ENCODE data around the gene PAN3.

Gene PAN3

DNA sequence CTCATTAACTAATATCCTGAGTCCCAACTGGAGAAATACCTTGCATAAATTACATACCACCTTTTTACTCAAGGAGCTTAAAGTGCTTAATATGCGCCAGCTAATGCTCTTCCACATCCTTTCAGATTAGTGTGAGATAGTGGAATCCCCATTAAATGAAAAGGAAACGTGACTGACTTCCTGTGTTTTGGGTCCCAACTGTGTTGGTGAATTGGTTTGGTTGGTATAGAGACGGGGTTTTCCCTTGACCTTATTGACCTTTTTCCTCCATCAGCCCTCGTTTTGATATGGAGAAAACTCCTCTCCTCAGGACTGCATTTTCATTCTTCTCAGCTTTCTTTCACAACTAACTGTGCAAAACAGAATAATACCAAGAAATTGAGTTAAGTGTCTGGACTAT, 163.5 kb downstream of the PAN3 start:
- Histone ChIP-seq H3K9me3 (ENCODE audit: control insufficient read depth, insufficient read depth, low read depth, low read length) (no peaks in the 10 kb centered on the region), H3K36me3 (ENCODE audit: control insufficient read depth in 2 of 2, insufficient read depth in 1 of 2, low read length in 2 of 2) (peaks cover 0 to 7% of the 10 kb centered on the region in 2 experiments; a peak in 1 of 3 replicates), H3K4me3 (ENCODE audit: low read depth, low read length) (no peak overlapping the region), H3K27ac (ENCODE audit: extremely low read depth, low read depth, low read length) (no peak overlapping the region), H3K4me1 (ENCODE audit: control insufficient read depth, insufficient read depth, low read length) (no peaks in the 10 kb centered on the region)
- TF ChIP-seq ZNF302 (tag by site-specific recombination; IDR thresholded peaks at IDR 0.05; ENCODE audit: low read depth) (no peak), ZNF266 (tag by site-specific recombination; IDR thresholded peaks at IDR 0.05; ENCODE audit: low read depth) (no peak)
- POLR2A ChIA-PET = no interaction called here
- CTCF ChIA-PET = interaction anchor here (0.6 kb wide), 1 partner anchor 16 kb away, joined by 3 read pairs; no protein-coding TSS in a partner anchor

DNA sequence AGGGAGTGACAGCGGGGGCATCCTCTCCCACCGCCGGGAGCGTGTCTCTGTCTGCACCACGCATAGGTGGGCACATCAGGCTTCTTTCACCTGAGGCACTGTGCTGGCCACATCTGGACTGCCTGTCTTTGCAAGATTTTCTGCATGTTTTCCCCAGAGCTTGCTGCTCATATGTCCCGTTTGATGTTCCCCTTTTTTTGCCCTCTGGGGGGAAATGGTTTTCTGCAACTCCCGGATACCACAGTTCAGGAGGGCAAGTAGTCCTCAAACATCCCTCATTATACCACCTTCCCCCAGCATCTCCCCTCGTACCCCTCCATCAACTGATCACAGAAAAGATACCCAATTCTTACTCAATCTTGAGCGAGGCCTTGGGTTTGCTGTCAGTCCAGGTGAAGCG, 168.0 kb downstream of the PAN3 start:
- H3K4me3 ChIP-seq (ENCODE audit: low read depth, low read length) = no peak overlapping the region
- peaks cover 0 to 7% of the 10 kb centered on the region in 2 experiments; a peak in 1 of 3 replicates for H3K36me3 ChIP-seq (ENCODE audit: control insufficient read depth in 2 of 2, insufficient read depth in 1 of 2, low read length in 2 of 2)
- no peaks in the 10 kb centered on the region for H3K9me3 ChIP-seq (ENCODE audit: control insufficient read depth, insufficient read depth, low read depth, low read length)
- CTCF ChIA-PET = no interaction called here
- H3K27ac ChIP-seq (ENCODE audit: extremely low read depth, low read depth, low read length) = no peak overlapping the region
- POLR2A ChIA-PET = no interaction called here
- H3K4me1 ChIP-seq (ENCODE audit: control insufficient read depth, insufficient read depth, low read length) = no peaks in the 10 kb centered on the region
- no peak for TF ChIP-seq HOXD13 (CRISPR knock-in tag; IDR thresholded peaks at IDR 0.05; ENCODE audit: borderline replicate concordance)
- TF ChIP-seq ZNF221 (tag by site-specific recombination; IDR thresholded peaks at IDR 0.05; ENCODE audit: borderline replicate concordance) = no peak
- TF ChIP-seq ZNF707 (tag by site-specific recombination; IDR thresholded peaks at IDR 0.05) = no peak
- no peak for TF ChIP-seq HOXA7 (CRISPR knock-in tag; IDR thresholded peaks at IDR 0.05; ENCODE audit: borderline replicate concordance)
- TF ChIP-seq ZNF19 (tag by site-specific recombination; IDR thresholded peaks at IDR 0.05; ENCODE audit: low read depth) = no peak
- no peak for TF ChIP-seq ZNF664 (tag by site-specific recombination; IDR thresholded peaks at IDR 0.05)
- no peak for TF ChIP-seq ZNF292 (tag by site-specific recombination; IDR thresholded peaks at IDR 0.05; ENCODE audit: borderline replicate concordance, low read depth)
- TF ChIP-seq ZNF175 (tag by site-specific recombination; IDR thresholded peaks at IDR 0.05) = no peak
- TF ChIP-seq ZNF341 (tag by site-specific recombination; IDR thresholded peaks at IDR 0.05; ENCODE audit: low read depth) = no peak
- TF ChIP-seq ZNF24 (tag by site-specific recombination; IDR thresholded peaks at IDR 0.05) = no peak
- TF ChIP-seq ZNF157 (tag by site-specific recombination; IDR thresholded peaks at IDR 0.05) = no peak
- TF ChIP-seq ZNF792 (tag by site-specific recombination; IDR thresholded peaks at IDR 0.05) = no peak
- no peak for TF ChIP-seq ZNF37A (tag by site-specific recombination; IDR thresholded peaks at IDR 0.05)
- TF ChIP-seq, protein P1, sequence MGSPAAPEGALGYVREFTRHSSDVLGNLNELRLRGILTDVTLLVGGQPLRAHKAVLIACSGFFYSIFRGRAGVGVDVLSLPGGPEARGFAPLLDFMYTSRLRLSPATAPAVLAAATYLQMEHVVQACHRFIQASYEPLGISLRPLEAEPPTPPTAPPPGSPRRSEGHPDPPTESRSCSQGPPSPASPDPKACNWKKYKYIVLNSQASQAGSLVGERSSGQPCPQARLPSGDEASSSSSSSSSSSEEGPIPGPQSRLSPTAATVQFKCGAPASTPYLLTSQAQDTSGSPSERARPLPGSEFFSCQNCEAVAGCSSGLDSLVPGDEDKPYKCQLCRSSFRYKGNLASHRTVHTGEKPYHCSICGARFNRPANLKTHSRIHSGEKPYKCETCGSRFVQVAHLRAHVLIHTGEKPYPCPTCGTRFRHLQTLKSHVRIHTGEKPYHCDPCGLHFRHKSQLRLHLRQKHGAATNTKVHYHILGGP (tag by site-specific recombination; IDR thresholded peaks at IDR 0.05) = no peak
- TF ChIP-seq, protein P2, sequence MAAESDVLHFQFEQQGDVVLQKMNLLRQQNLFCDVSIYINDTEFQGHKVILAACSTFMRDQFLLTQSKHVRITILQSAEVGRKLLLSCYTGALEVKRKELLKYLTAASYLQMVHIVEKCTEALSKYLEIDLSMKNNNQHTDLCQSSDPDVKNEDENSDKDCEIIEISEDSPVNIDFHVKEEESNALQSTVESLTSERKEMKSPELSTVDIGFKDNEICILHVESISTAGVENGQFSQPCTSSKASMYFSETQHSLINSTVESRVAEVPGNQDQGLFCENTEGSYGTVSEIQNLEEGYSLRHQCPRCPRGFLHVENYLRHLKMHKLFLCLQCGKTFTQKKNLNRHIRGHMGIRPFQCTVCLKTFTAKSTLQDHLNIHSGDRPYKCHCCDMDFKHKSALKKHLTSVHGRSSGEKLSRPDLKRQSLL (tag by site-specific recombination; IDR thresholded peaks at IDR 0.05) = no peak
- TF ChIP-seq ZNF548 (tag by site-specific recombination; IDR thresholded peaks at IDR 0.05) = no peak
- no peak for TF ChIP-seq ZNF670 (tag by site-specific recombination; IDR thresholded peaks at IDR 0.05; ENCODE audit: low read depth)
- TF ChIP-seq ZNF266 (tag by site-specific recombination; IDR thresholded peaks at IDR 0.05; ENCODE audit: low read depth) = no peak
- no peak for TF ChIP-seq ZNF529 (tag by site-specific recombination; IDR thresholded peaks at IDR 0.05; ENCODE audit: insufficient replicate concordance)
- TF ChIP-seq WT1 (tag by site-specific recombination; IDR thresholded peaks at IDR 0.05) = no peak

DNA sequence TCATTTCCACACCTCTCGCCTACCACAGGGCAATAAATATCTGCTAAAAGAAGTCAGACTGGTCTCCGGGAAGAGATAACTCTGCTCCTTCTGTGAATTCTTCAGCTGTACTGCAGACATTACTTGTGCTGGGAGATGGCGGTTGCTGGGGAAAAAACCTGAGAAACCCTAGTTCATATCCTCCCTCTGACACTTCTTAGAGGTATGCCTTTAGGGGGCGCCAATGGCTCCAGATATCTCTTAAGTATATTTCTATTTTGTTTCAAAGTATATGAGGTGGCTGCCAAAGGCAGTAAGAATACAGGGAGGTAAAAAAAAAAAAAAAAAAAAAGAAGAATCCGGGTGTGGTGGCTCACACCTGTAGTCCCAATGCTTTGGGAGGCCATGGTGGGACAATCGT, 175.2 kb downstream of the PAN3 start:
- no peak overlapping the region for H3K27ac ChIP-seq (ENCODE audit: extremely low read depth, low read depth, low read length)
- TF ChIP-seq ZSCAN16 (tag by site-specific recombination; IDR thresholded peaks at IDR 0.05) (no peak), ZNF600 (tag by site-specific recombination; IDR thresholded peaks at IDR 0.05) (no peak), ZNF521 (tag by site-specific recombination; IDR thresholded peaks at IDR 0.05) (no peak), GLIS1 (tag by site-specific recombination; IDR thresholded peaks at IDR 0.05) (no peak), YY2 (tag by site-specific recombination; IDR thresholded peaks at IDR 0.05) (no peak), OVOL3 (tag by site-specific recombination; IDR thresholded peaks at IDR 0.05) (no peak)
- TF ChIP-seq, protein P3, sequence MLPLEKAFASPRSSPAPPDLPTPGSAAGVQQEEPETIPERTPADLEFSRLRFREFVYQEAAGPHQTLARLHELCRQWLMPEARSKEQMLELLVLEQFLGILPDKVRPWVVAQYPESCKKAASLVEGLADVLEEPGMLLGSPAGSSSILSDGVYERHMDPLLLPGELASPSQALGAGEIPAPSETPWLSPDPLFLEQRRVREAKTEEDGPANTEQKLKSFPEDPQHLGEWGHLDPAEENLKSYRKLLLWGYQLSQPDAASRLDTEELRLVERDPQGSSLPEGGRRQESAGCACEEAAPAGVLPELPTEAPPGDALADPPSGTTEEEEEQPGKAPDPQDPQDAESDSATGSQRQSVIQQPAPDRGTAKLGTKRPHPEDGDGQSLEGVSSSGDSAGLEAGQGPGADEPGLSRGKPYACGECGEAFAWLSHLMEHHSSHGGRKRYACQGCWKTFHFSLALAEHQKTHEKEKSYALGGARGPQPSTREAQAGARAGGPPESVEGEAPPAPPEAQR (tag by site-specific recombination; IDR thresholded peaks at IDR 0.05) = no peak
- H3K36me3 ChIP-seq (ENCODE audit: control insufficient read depth in 2 of 2, insufficient read depth in 1 of 2, low read length in 2 of 2) = no peaks in the 10 kb centered on the region
- ChIA-PET POLR2A (no interaction called here), CTCF (no interaction called here)
- H3K4me1 ChIP-seq (ENCODE audit: control insufficient read depth, insufficient read depth, low read length) = no peaks in the 10 kb centered on the region
- H3K9me3 ChIP-seq (ENCODE audit: control insufficient read depth, insufficient read depth, low read depth, low read length) = no peaks in the 10 kb centered on the region
- no peak overlapping the region for H3K4me3 ChIP-seq (ENCODE audit: low read depth, low read length)

Data from HEK293 (cell line).